ENCODE results near the gene IZUMO3.
"Not testable (repeated sequence)": the region's sequence is repeated elsewhere in the genome, so short reads cannot be mapped to it uniquely, and the experiment has no call there.

The IZUMO3 gene

GRCh38 chr9:24545847-24546522, at the start of gene IZUMO3:
TSS of gene IZUMO3 (minus strand) at chr9:24545897. CDS start at chr9:24545649, 248 bp downstream.
- no peak for DNase-seq (ENCODE audit: low read depth)

GRCh38 chr9:24594234-24594850, 48.6 kb upstream of the IZUMO3 start:
- no peak for DNase-seq (ENCODE audit: low read depth)

GRCh38 chr9:24590432-24590831, 44.7 kb upstream of the IZUMO3 start:
- DNase-seq (ENCODE audit: low read depth): no peak

- DNase-seq (ENCODE audit: low read depth): no peak
Observed at GRCh38 chr9:24587883-24588282, 42.2 kb upstream of the IZUMO3 start.

- no peak for DNase-seq (ENCODE audit: low read depth)
Observed at GRCh38 chr9:24582146-24583126, 36.7 kb upstream of the IZUMO3 start.

- not testable (repeated sequence) for DNase-seq (ENCODE audit: low read depth)
Observed at GRCh38 chr9:24580005-24580404, 34.3 kb upstream of the IZUMO3 start.

GRCh38 chr9:24572406-24572805, 26.7 kb upstream of the IZUMO3 start:
- DNase-seq (ENCODE audit: low read depth): no peak

- no peak for DNase-seq (ENCODE audit: low read depth)
Observed at GRCh38 chr9:24561957-24562356, 16.3 kb upstream of the IZUMO3 start.

- no peak for DNase-seq (ENCODE audit: low read depth)
Observed at GRCh38 chr9:24553183-24553552, 7.5 kb upstream of the IZUMO3 start.

- no peak for DNase-seq (ENCODE audit: low read depth)
Observed at GRCh38 chr9:24552526-24553182, 7.0 kb upstream of the IZUMO3 start.

GRCh38 chr9:24545285-24545684, 412 bp downstream of the IZUMO3 start:
- DNase-seq (ENCODE audit: low read depth): no peak

GRCh38 chr9:24518545-24518944, 27.2 kb downstream of the IZUMO3 start:
- no peak for DNase-seq (ENCODE audit: low read depth)

GRCh38 chr9:24516463-24516862, 29.2 kb downstream of the IZUMO3 start:
- no peak for DNase-seq (ENCODE audit: low read depth)

GRCh38 chr9:24509850-24510249, 35.8 kb downstream of the IZUMO3 start:
- no peak for DNase-seq (ENCODE audit: low read depth)

- DNase-seq (ENCODE audit: low read depth): no peak
Observed at GRCh38 chr9:24504521-24504920, 41.2 kb downstream of the IZUMO3 start.

- DNase-seq (ENCODE audit: low read depth): no peak
Observed at GRCh38 chr9:24502206-24502937, 43.3 kb downstream of the IZUMO3 start.

- no peak for DNase-seq (ENCODE audit: low read depth)
Observed at GRCh38 chr9:24500761-24501160, 44.9 kb downstream of the IZUMO3 start.

GRCh38 chr9:24498632-24499031, 47.1 kb downstream of the IZUMO3 start:
- no peak for DNase-seq (ENCODE audit: low read depth)

- DNase-seq (ENCODE audit: low read depth): no peak
Observed at GRCh38 chr9:24497671-24498070, 48.0 kb downstream of the IZUMO3 start.
